KBM-7 (cell line): Measurements from ENCODE around the gene DAZL.

Experiments used
- DNase-seq: peaks from one replicate; pipeline ENCODE4 v3.0.0-alpha.2; 2015
- in situ Hi-C: fragments of 300-500 bp; cut with MboI; formaldehyde crosslinking; loops from 2 replicates; pipeline ENCODE4 v1.14.3; 2020; ENCODE audit warnings: low sequenced_read_pairs, low pct_unique_long_range_greater_than_20kb, mixed read lengths

The DAZL gene

GRCh38 chr3:16547561-16548357 is 57.5 kb downstream of the DAZL start:
- in situ Hi-C loops = loop anchor here (25.0 kb wide), 1 partner anchor 260 kb away; no protein-coding TSS in a partner anchor
- no peak for DNase-seq

GRCh38 chr3:16546186-16547010 is 58.8 kb downstream of the DAZL start:
- in situ Hi-C loops = loop anchor here (25.0 kb wide), 1 partner anchor 259 kb away; no protein-coding TSS in a partner anchor
- DNase-seq = no peak

DNA sequence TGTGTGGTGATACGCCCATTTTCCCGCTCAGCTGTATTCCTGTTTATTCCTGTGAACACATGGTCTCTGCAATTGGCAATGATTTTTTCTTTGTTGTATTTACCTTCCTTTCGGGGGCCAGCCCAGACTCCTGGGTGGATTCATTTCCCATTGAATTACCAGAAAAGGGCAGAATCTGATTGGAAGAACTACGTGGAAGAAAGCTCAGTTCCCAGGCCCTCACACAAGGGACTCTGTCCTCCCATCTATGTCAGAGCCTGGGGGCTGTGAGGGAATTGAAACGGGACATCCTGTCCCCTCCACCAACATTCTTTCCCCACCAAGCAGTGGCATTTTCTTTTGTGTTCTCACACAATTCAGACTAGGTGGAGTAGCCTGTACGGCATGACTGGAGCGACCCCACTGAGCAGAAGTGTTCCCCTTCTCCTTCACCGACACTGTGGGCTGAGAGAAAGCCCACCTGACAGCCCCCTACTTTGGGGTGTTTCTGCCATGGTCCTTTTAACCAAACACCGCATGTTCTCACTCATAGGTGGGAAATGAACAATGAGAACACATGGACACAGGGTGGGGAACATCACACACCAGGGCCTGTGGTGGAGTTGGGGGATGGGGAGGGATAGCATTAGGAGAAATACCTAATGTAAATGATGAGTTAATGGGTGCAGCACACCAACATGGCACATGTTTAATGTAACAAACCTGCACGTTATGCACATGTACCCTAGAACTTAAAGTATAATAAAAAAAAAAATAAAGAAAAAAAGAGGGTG is 59.6 kb downstream of the DAZL start:
- DNase-seq = no peak
- in situ Hi-C loops = loop anchor here (25.0 kb wide), 1 partner anchor 258 kb away; no protein-coding TSS in a partner anchor

DNA sequence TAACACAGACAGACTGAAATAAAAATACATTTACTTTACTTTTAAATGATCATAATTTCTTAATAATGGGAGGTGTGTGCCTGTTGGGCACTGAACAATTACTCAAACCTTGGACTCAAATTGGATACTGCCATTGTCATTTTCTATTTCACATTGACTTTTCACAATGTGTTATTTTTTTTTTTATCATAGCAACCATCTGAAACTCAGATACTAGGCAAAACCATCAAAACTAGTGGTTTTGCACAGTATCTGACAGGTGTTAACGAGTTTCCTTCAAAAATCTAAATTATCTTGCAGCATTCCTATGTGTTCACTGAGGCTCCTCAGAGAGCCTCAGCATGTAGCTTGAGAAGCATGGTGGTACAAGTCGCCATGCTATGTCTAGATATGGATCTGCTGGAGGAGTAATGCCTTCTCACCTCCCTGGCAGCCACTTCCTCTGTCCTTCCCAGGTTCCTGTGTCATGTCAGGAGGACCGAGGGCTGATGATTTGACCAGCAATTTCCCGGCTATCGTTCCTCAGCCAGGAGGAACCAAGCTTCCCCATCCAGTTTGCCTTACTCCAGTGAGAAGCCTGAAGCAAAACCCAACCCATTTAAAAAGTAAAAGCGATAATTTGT is 61.9 kb downstream of the DAZL start:
- DNase-seq = no peak
- in situ Hi-C loops = loop anchor here (25.0 kb wide), 1 partner anchor 256 kb away; no protein-coding TSS in a partner anchor

GRCh38 chr3:16538507-16538906 is 66.7 kb downstream of the DAZL start:
- no peak for DNase-seq
- in situ Hi-C loops = loop anchor here (25.0 kb wide), 1 partner anchor 251 kb away; no protein-coding TSS in a partner anchor

GRCh38 chr3:16536996-16537395 is 68.2 kb downstream of the DAZL start:
- no peak for DNase-seq
- in situ Hi-C loops = loop anchor here (25.0 kb wide), 1 partner anchor 250 kb away; no protein-coding TSS in a partner anchor
